GM12892 (cell line): Measurements from ENCODE around the gene SYNDIG1.

ENCODE experiments used
- POLR2A ChIP-seq: IDR thresholded peaks from 2 replicates; pipeline ENCODE4 v1.6.1; 2011; ENCODE audit warnings: low read depth, low read length, control low read depth
- POLR2AphosphoS5 ChIP-seq: IDR thresholded peaks from 2 replicates; pipeline ENCODE4 v1.6.1; 2011; ENCODE audit warnings: low read depth, low read length, control low read depth
- TAF1 ChIP-seq: IDR thresholded peaks from 2 replicates; pipeline ENCODE4 v1.6.1; 2011; ENCODE audit warnings: low read depth, mild to moderate bottlenecking, control low read depth, low read length, borderline replicate concordance

- TF ChIP-seq POLR2AphosphoS5 (no peak), POLR2A (no peak), TAF1 (no peak)
Measured at GRCh38 chr20:24667689-24668383, 198.4 kb downstream of the SYNDIG1 start.
